Measurements from ENCODE around the gene DNAH8.

GRCh38 chr6:38794682-38795081 lies 79.6 kb downstream of the DNAH8 start:
- TF ChIP-seq, protein P1, sequence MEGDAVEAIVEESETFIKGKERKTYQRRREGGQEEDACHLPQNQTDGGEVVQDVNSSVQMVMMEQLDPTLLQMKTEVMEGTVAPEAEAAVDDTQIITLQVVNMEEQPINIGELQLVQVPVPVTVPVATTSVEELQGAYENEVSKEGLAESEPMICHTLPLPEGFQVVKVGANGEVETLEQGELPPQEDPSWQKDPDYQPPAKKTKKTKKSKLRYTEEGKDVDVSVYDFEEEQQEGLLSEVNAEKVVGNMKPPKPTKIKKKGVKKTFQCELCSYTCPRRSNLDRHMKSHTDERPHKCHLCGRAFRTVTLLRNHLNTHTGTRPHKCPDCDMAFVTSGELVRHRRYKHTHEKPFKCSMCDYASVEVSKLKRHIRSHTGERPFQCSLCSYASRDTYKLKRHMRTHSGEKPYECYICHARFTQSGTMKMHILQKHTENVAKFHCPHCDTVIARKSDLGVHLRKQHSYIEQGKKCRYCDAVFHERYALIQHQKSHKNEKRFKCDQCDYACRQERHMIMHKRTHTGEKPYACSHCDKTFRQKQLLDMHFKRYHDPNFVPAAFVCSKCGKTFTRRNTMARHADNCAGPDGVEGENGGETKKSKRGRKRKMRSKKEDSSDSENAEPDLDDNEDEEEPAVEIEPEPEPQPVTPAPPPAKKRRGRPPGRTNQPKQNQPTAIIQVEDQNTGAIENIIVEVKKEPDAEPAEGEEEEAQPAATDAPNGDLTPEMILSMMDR (conservative IDR thresholded peaks at IDR 0.05), result no peak
- TF ChIP-seq EZH2 (IDR thresholded peaks at IDR 0.05; ENCODE audit: low read depth), result no peak

Data from PC-9 (cell line).